Keratinocyte (primary cell): ENCODE results near the gene CES5A.

Source experiments
- CTCF ChIP-seq, 3 experiments: IDR thresholded peaks in 1 of 3; conservative IDR thresholded peaks in 1 of 3; optimal IDR thresholded peaks in 1 of 3; 2 replicates in 2 of 3; 3 replicates in 1 of 3; pipeline versions ENCODE3 to v1.5.1; 2011; ENCODE audit warnings: low read length in 3 of 3, mild to moderate bottlenecking in 3 of 3, moderate library complexity in 2 of 3, control low read depth in 1 of 3, inconsistent platforms in 1 of 3; ENCODE audit not compliant: insufficient read depth in 2 of 3; ENCODE audit errors: extremely low read depth in 1 of 3
- EZH2 ChIP-seq: IDR thresholded peaks from one replicate; pipeline ENCODE4 v1.6.1; 2012; ENCODE audit warnings: inconsistent platforms, mild to moderate bottlenecking, low read length, moderate library complexity

- TF ChIP-seq CTCF (optimal IDR thresholded peaks at IDR 0.05 in 1 of 3, IDR thresholded peaks at IDR 0.05 in 1 of 3, conservative IDR thresholded peaks at IDR 0.05 in 1 of 3; ENCODE audit: extremely low read depth in 1 of 3, insufficient read depth in 2 of 3, low read length in 3 of 3) (no peak), EZH2 (no peak)
Measured at GRCh38 chr16:55876854-55877253, 1.7 kb upstream of the CES5A start.
